Measurements from ENCODE around the gene SRD5A1.

The SRD5A1 gene, protein sequence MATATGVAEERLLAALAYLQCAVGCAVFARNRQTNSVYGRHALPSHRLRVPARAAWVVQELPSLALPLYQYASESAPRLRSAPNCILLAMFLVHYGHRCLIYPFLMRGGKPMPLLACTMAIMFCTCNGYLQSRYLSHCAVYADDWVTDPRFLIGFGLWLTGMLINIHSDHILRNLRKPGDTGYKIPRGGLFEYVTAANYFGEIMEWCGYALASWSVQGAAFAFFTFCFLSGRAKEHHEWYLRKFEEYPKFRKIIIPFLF

DNA sequence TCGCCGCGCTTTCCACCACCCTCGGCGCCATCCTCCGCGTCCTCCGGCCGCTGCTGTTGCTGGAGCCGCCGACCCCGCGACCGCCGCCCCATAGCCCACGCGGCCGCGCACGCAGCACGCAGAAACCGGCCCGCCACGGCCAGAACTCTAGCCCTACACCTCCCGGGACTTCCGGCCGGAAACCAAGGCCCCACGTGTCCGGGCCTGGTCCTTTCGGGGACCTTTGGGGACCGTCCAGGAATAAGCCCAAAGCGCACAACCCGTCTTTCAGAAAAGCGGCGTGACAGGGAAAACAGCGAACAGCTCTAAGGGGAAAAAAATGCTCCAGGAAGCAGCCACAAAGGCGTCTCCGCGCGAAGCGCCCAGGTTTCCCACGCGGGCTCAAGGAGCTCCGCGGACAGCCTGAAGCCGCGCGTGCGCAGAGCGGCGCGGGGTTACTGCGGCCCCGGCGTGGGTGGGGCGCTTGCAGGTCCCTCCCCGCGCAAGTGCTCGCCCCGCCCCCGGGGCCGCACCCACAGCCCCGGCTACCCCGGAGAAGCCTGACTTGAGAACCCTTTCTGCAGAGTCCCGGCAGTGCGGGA, at the start of gene SRD5A1, which contains the start of gene NSUN2:
SRD5A1 (plus strand) TSS at position 553 of the 581 bp plus-strand sequence. CDS start 137 bp downstream, outside the sequence.
NSUN2 (minus strand) TSS at position 157 of the 581 bp plus-strand sequence; CDS start at position 92, 65 bp downstream.
- DNase-seq = peak; percentile 81 to 95

GRCh38 chr5:6584101-6584645, 49.1 kb upstream of the SRD5A1 start:
- DNase-seq = no peak

DNA sequence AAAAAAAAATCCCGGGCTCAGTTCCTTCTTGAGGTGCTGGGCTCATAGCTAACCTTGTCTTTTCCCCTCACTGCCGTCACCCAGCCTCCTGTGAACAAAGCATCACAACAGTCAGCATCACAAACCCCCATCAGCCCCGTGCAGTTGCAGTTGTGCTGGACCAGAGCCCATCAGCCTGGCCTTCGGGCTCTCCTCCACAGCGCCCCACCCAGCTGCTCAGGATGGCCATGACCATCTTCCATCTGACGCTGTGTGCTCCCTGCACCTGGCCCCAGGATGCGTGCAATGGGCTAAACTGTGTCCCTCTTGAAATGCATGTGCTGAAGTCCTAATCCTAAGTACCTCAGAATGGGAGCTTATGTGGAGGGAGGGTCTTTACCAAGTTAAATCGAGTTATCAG, 48.5 kb upstream of the SRD5A1 start:
- DNase-seq = no peak

DNA sequence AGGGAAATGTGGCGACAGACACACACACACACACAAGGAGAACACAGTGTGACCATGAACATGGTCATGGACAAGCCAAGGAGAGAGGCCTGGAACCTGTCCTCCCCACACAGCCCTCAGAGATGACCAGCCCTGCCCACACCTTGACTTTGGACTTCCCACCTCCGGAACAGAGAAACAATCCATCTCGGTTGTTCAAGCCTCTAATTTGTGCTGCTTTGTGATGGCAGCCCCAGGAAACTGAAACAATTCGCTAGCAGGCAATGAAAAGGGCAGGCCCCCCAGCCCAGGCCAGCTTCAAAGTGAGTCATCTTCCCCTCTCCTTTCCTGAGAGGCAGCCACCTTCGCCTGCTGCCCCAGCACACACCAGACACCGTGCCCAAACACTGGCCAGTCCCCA, 48.1 kb upstream of the SRD5A1 start:
- no peak for DNase-seq

GRCh38 chr5:6585939-6586646, 47.1 kb upstream of the SRD5A1 start:
- no peak for DNase-seq

GRCh38 chr5:6586647-6587042, 46.6 kb upstream of the SRD5A1 start:
- DNase-seq = no peak

DNA sequence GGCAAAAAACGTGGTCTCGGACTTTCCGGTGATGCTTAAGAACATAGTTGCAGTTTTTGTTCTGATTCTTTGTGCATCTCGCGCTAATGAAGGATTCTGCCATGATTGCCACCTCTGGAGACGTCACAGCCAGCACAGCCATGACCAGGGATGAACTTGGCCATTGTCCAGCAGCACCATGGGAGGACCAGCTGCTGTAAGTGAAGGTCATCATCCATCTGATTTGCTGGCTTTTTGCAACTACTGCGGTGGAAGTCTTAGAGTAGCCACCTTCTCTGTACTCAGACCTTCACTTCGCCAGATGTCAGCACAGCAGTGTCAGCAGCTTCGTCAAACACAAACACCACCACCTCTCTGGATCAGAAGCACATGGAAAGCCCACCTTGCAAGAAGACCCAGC, 46.1 kb upstream of the SRD5A1 start:
- DNase-seq = no peak

DNA sequence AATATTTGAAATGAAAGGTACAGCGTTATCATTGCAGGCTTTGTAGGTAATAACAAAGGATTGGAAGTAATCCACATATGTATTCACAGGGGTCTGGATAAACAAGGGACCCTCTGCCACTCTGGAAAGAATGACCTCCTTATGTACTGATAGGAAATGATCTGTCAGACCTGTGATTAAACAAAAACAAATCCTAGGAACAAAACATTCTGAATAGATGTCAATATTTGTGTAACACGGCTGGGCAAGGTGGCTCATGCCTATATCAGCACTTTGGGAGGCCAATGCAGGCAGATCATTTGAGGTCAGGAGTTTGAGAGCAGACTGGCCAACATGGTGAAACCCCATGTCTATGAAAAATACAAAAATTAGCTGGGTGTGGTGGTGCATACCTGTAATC, 42.7 kb upstream of the SRD5A1 start:
- no peak for DNase-seq

GRCh38 chr5:6591671-6592288, 41.5 kb upstream of the SRD5A1 start:
- no peak for DNase-seq

- DNase-seq = no peak
Measured at GRCh38 chr5:6592601-6593000, 40.6 kb upstream of the SRD5A1 start.

GRCh38 chr5:6593148-6594016, 39.9 kb upstream of the SRD5A1 start:
- no peak for DNase-seq

DNA sequence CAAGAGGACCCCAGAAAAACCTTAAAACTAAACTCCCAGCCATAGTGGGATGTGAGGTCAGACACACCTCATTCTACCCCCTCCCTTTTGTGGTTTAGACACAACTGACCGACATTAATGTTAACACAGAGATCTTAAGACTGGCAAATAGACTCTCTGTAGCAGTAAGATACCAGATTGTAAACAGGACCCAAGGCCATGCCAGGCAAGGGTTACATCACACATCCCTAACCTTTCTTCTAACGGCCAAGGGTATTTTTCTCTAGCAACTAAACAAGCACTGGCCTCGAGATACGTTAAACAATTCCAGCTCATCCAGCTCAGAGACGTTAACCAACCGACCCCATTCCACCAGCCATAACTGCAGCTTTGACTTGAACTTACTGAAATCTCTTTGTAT, 39.2 kb upstream of the SRD5A1 start:
- no peak for DNase-seq

DNA sequence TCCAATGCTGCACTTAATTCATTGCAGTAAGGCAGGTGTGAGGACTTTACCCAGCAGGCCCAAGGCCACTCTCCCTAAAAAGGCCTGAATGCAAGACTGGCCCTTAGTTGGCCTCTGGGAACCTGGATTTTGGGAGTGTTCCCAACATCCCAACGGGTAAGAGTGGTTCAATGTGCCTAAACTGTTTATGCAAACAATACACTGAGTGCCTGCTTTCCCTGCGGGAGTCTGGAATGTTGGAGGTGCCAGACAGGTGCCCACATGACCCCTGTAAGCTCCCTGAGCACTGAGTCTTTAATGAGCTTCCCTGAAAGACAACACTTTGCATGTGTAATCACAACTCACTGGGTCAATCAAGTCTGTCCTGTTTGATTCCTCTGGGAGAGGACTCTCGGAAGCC, 37.8 kb upstream of the SRD5A1 start:
- DNase-seq = peak; percentile 95

DNA sequence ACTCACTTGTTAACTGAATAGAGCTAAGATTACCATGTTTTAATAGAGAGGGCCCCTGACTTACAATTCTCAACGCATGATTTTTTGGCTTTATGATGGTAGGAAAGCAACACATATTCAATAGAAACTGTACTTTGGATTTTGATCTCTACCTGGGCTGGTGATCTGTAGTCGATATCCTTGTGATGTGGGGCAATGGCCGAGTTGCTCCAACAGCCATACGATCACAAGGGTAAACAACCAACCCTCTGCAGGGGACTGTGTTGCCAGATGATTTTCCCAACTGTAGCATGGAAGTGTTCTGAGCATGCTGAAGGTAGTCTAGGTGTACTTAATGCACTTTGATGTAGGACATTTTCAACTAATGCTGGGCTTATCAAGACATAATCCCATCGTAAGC, 36.9 kb upstream of the SRD5A1 start:
- DNase-seq = no peak

- no peak for DNase-seq
Measured at GRCh38 chr5:6597557-6597956, 35.7 kb upstream of the SRD5A1 start.

DNA sequence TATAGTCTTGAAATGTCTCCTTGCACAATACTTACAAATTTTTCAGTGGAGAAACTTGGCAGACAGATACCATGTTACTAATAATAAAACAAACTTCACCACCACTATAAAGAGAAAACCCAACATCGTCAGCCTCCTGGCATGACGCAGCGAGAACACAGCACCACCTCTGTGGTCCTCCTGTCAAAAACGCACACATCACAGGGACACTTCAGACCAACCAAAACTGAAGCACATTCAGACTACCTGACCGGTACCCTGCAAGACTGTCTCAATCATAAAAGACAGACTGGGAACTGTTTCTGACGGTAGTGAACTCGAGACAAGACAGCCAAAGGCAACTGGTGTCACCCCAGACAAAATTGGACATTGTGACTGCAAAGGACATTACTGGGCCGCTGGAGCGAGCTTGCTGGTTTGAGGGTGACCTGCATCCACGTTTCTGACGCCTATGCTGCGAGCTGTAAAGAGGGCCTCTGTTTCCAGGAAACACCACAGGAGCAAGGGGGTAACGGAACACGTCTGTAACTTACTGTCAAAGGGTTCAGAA, 34.8 kb upstream of the SRD5A1 start:
- no peak for DNase-seq

DNA sequence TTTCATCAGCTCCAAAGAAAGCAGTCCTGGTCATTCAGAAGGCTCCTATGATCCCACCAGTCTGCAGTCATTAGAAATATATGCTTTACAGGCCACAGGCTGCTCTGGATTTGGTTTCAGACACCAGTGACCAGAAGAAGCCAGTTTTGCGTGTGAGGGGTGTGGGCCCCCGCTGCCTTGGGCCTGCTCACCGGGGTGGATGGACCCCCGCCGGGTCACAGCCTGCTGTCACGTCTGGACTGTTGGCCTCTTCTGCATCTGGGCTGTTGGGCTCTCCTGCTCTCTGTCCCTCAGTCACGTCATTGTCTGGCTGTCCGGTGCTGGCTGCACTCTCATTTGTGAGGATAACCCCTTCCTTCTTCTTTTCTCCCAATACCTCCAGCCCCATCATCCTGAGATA, 33.5 kb upstream of the SRD5A1 start:
- DNase-seq = no peak

- no peak for DNase-seq
Measured at GRCh38 chr5:6601271-6601670, 32.0 kb upstream of the SRD5A1 start.

GRCh38 chr5:6601816-6602215, 31.4 kb upstream of the SRD5A1 start:
- DNase-seq = no peak

- DNase-seq = no peak
Measured at GRCh38 chr5:6602441-6602840, 30.8 kb upstream of the SRD5A1 start.

DNA sequence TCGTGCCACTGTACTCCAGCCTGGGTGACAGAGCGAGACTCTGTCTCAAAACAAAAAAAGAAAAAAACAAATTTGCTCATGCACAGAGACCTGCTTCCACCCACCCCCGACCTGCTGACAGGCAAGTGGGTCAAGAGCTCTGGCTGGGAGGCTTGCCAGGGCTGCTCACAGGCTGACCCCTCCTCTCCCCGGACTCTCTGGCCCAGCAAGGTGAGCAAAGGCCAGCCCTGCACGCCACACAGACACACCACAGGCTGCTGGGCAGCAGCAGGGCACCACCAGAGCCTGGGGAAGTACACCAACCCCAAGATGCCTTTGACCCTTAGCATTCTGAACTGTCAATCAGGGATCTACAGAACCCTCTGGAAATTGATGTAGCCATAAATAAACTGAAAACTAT, 29.6 kb upstream of the SRD5A1 start:
- no peak for DNase-seq

- DNase-seq = no peak
Measured at GRCh38 chr5:6604341-6604740, 28.9 kb upstream of the SRD5A1 start.
